B cell (primary cell): ENCODE measurements around the gene PTPN23. TPM values are rescaled to one million over a fixed set of nuclear protein-coding genes. Genes with fewer than 3 reads are reported as not detected.
"Not testable (repeated sequence)": the region's sequence is repeated elsewhere in the genome, so short reads cannot be mapped to it uniquely, and the experiment has no call there.

Source experiments
- ATAC-seq: fragments of 200-7000 bp; cut with Tn5 transposase; one replicate; pipeline ENCODE4 v1.10.0; 2021; ENCODE audit warnings: low read depth, mild to moderate bottlenecking, moderate number of reproducible peaks, moderate library complexity
- CTCF ChIA-PET: fragments of 350-600 bp; sonication (Branson Sonifier 250); formaldehyde crosslinking; loops from one replicate; lab custom pipeline; 2021; ENCODE audit warnings: antibody characterized with exemption, inconsistent platforms; lab: Charles Lee
- POLR2A ChIA-PET: fragments of 350-600 bp; sonication (Branson Sonifier 250); formaldehyde crosslinking; loops from one replicate; lab custom pipeline; 2021; ENCODE audit warnings: antibody characterized with exemption; lab: Charles Lee
- DNase-seq: peaks from one replicate; pipeline ENCODE4 v3.0.0; 2013
- H2AFZ ChIP-seq: 2 replicates; pipeline ENCODE4 v1.6.1; 2012; ENCODE audit warnings: mild to moderate bottlenecking, low read depth, low read length; ENCODE audit not compliant: insufficient read depth, poor library complexity, severe bottlenecking
- H3K27ac ChIP-seq, 2 donors: 1 replicate in 1 of 2; 2 replicates in 1 of 2; pipeline ENCODE4 v1.5.1; 2012 to 2013; ENCODE audit warnings: low read length in 2 of 2, mild to moderate bottlenecking in 2 of 2, moderate library complexity in 1 of 2
- H3K27me3 ChIP-seq, 4 experiments: fragments of 200-600 bp in 1 of 4; sonication (generic) in 1 of 4; replicated peaks in 1 of 4; 1 replicate in 2 of 4; 2 replicates in 2 of 4; pipeline versions ENCODE4 v1.6.1 to v1.7.0; 2013 to 2016; ENCODE audit warnings: low read length in 3 of 4, mild to moderate bottlenecking in 2 of 4, mixed read lengths in 1 of 4, moderate library complexity in 1 of 4; ENCODE audit not compliant: insufficient read depth in 4 of 4, control insufficient read depth in 3 of 4; ENCODE audit errors: control extremely low read depth in 1 of 4
- H3K36me3 ChIP-seq, 2 experiments: replicated peaks in 1 of 2; 1 replicate in 1 of 2; 2 replicates in 1 of 2; pipeline versions ENCODE4 v1.6.1 to v1.7.1; 2013; ENCODE audit warnings: low read length in 1 of 2; ENCODE audit not compliant: insufficient read depth in 2 of 2, control insufficient read depth in 1 of 2; ENCODE audit errors: control extremely low read depth in 1 of 2, extremely low read depth in 1 of 2
- H3K4me1 ChIP-seq, 2 donors: fragments of 200-600 bp in 1 of 2; sonication (generic) in 1 of 2; 1 replicate in 1 of 2; 2 replicates in 1 of 2; pipeline versions ENCODE4 v1.5.1 to v1.6.1; 2013 to 2017; ENCODE audit warnings: low read length in 2 of 2; ENCODE audit not compliant: control insufficient read depth in 2 of 2, insufficient read depth in 2 of 2
- H3K4me2 ChIP-seq: replicated peaks from 2 replicates; pipeline ENCODE3; 2012; ENCODE audit warnings: mild to moderate bottlenecking, low read depth, low read length; ENCODE audit not compliant: poor library complexity, severe bottlenecking
- H3K4me3 ChIP-seq, 5 experiments: fragments of 200-600 bp in 1 of 5; sonication (generic) in 1 of 5; 1 replicate in 3 of 5; 2 replicates in 2 of 5; pipeline versions ENCODE4 v1.5.1 to v1.7.0; 2011 to 2016; ENCODE audit warnings: low read length in 4 of 5, mild to moderate bottlenecking in 4 of 5, low read depth in 2 of 5, control low read depth in 1 of 5, moderate library complexity in 1 of 5; ENCODE audit not compliant: insufficient read depth in 1 of 5; ENCODE audit errors: control extremely low read depth in 1 of 5, extremely low read depth in 1 of 5
- H3K79me2 ChIP-seq: fragments of 200-600 bp; sonication (generic); one replicate; pipeline ENCODE4 v1.6.0; 2016; ENCODE audit warnings: low read length; ENCODE audit not compliant: control insufficient read depth, insufficient read depth
- H3K9ac ChIP-seq: fragments of 200-600 bp; sonication (generic); 2 replicates; pipeline ENCODE4 v1.6.1; 2017; ENCODE audit warnings: mild to moderate bottlenecking, low read length, moderate library complexity
- H3K9me3 ChIP-seq, 3 donors: one replicate each; pipeline versions ENCODE4 v1.6.1 to v1.7.1; 2013; ENCODE audit warnings: low read length in 2 of 3; ENCODE audit not compliant: control insufficient read depth in 2 of 3, insufficient read depth in 1 of 3; ENCODE audit errors: control extremely low read depth in 1 of 3
- H4K20me1 ChIP-seq: 2 replicates; pipeline ENCODE4 v1.6.0; 2012; ENCODE audit warnings: mild to moderate bottlenecking, low read length; ENCODE audit not compliant: insufficient read depth, control insufficient read depth, poor library complexity, severe bottlenecking
- H3K27ac Mint-ChIP-seq: one replicate; pipeline ENCODE4 v1.8.0; 2021; ENCODE audit warnings: mixed read lengths
- H3K27me3 Mint-ChIP-seq: one replicate; pipeline ENCODE4 v1.8.0; 2021; ENCODE audit warnings: mixed read lengths
- H3K4me1 Mint-ChIP-seq: one replicate; pipeline ENCODE4 v1.8.0; 2021; ENCODE audit warnings: mixed read lengths
- H3K4me3 Mint-ChIP-seq: one replicate; pipeline ENCODE4 v1.8.0; 2021; ENCODE audit warnings: mixed read lengths
- H3K9me3 Mint-ChIP-seq: one replicate; pipeline ENCODE4 v1.8.0; 2022; ENCODE audit warnings: mixed read lengths; ENCODE audit not compliant: insufficient read depth
- EZH2 ChIP-seq: IDR thresholded peaks from 2 replicates; pipeline ENCODE4 v1.6.1; 2012; ENCODE audit warnings: borderline replicate concordance, low read depth, mild to moderate bottlenecking, moderate library complexity, low read length; ENCODE audit not compliant: insufficient read depth, poor library complexity, severe bottlenecking
- WGBS: methylation state at CpG from one replicate; pipeline ENCODE4 v1.1.5; 2013; ENCODE audit warnings: missing lambda C conversion rate; ENCODE audit not compliant: insufficient coverage; 5-methylcytosine and 5-hydroxymethylcytosine counted together
- intact Hi-C: fragments of 100-400 bp; cut with micrococcal nuclease; formaldehyde crosslinking; loops from one replicate; pipeline ENCODE4 v1.10.0; 2022
- polyA plus RNA-seq: library from polyadenylated mRNA; depleted of rRNA; stranded (reverse); fragments of >200 nt; gene quantifications from 2 replicates; pipeline ENCODE4 v1.2.3, GENCODE V29; 2012
- total RNA-seq, 2 donors: library from RNA; stranded (reverse); fragments of 120-200 nt in 1 of 2; gene quantifications; 1 replicate in 1 of 2; 2 replicates in 1 of 2; pipeline versions ENCODE4 v1.2.3 to v1.2.4, GENCODE V29; 2013 to 2022
- TF ChIP-seq, protein P1 (sequence below): fragments of 200-600 bp; IDR thresholded peaks from one replicate; pipeline ENCODE4 v1.8.0; 2022; ENCODE audit warnings: antibody characterized with exemption, mild to moderate bottlenecking

Gene PTPN23
- total and polyA plus RNA-seq, 2 donors (not counting 1 experiment from before 2014, with no cell fraction given) = 21.3 to 68.8 TPM

DNA sequence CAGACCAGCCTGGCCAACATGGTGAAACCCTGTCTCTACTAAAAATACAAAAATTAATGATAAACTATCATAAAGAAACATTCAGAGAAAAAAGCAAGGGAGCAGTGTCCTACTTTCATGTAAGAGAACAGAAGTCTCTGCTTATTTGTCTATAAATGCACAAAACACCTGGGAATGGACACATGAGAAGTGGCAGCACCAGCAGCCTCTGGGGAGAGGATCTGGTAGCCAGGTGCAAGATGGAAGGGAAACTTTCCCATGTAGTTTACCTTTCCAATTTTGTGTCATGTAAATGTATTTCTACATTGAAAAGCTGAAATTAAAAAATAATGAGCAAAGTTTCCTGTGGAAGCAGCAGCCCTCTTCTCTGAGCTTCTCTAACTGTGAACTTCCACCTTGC is 76.2 kb downstream of the PTPN23 start:
- Histone ChIP-seq H3K36me3 (no peaks in the 10 kb centered on the region), H4K20me1 (peaks cover 56% of the 10 kb centered on the region), H3K9ac (no peak overlapping the region), H3K9me3 (peaks cover 0 to 17% (median 1%) of the 10 kb centered on the region in 3 donors), H3K27me3 (no peaks in the 10 kb centered on the region), H3K4me1 (no peaks in the 10 kb centered on the region), H3K79me2 (peaks cover 77% of the 10 kb centered on the region), H3K4me2 (no peak overlapping the region), H2AFZ (no peak overlapping the region), H3K4me3 (no peak overlapping the region), H3K27ac (no peak overlapping the region)
- Mint-ChIP-seq H3K4me1 (peaks cover 15% of the 10 kb centered on the region), H3K27me3 (no peaks in the 10 kb centered on the region), H3K9me3 (peaks cover 7% of the 10 kb centered on the region), H3K27ac (no peak overlapping the region), H3K4me3 (no peak overlapping the region)
- TF ChIP-seq EZH2 = no peak
- TF ChIP-seq, protein P1, sequence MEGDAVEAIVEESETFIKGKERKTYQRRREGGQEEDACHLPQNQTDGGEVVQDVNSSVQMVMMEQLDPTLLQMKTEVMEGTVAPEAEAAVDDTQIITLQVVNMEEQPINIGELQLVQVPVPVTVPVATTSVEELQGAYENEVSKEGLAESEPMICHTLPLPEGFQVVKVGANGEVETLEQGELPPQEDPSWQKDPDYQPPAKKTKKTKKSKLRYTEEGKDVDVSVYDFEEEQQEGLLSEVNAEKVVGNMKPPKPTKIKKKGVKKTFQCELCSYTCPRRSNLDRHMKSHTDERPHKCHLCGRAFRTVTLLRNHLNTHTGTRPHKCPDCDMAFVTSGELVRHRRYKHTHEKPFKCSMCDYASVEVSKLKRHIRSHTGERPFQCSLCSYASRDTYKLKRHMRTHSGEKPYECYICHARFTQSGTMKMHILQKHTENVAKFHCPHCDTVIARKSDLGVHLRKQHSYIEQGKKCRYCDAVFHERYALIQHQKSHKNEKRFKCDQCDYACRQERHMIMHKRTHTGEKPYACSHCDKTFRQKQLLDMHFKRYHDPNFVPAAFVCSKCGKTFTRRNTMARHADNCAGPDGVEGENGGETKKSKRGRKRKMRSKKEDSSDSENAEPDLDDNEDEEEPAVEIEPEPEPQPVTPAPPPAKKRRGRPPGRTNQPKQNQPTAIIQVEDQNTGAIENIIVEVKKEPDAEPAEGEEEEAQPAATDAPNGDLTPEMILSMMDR = no peak
- no peak for ATAC-seq
- ChIA-PET POLR2A (no interaction called here), CTCF (no interaction called here)
- intact Hi-C loops = no loop called here
- no peak for DNase-seq

DNA sequence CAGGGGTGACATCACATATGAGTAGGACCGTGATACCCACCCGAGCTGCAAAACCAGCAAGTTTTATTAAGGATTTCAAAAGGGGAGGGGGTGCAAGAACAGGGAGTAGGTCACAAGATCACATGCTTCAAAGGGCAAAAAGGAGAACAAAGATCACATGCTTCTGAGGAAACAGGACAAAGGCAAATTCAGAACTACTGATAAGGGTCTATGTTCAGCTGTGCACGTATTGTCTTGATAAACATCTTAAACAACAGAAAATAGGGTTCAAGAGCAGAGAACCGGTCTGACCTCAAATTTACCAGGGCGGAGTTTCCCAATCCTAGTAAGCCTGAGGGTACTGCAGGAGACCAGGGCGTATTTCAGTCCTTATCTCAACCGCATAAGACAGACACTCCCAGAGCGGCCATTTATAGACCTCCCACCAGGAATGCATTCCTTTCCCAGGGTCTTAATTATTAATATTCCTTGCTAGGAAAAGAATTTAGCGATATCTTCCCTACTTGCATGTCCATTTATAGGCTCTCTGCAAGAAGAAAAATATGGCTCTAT is 78.8 kb downstream of the PTPN23 start:
- H3K27ac ChIP-seq, H3K27ac Mint-ChIP-seq, H3K4me1 ChIP-seq, H3K9ac ChIP-seq, H3K27me3 Mint-ChIP-seq, CTCF ChIA-PET, H3K36me3 ChIP-seq, H3K9me3 Mint-ChIP-seq, H3K4me3 ChIP-seq, H3K27me3 ChIP-seq, intact Hi-C loops, ATAC-seq, H3K4me3 Mint-ChIP-seq, H3K4me2 ChIP-seq, H2AFZ ChIP-seq, DNase-seq, POLR2A ChIA-PET: not testable (repeated sequence)
- Histone ChIP-seq H4K20me1 (peaks cover 57% of the 10 kb centered on the region), H3K79me2 (peaks cover 77% of the 10 kb centered on the region), H3K9me3 (peaks cover 0 to 17% (median 1%) of the 10 kb centered on the region in 3 donors)
- 86% methylated on average over 4 of the region's 9 CpGs for WGBS
- peaks cover 23% of the 10 kb centered on the region for H3K4me1 Mint-ChIP-seq

Other genes starting within 250 kb of the PTPN23 start
- gene SETD2, start 216.9 kb upstream of the PTPN23 start, total RNA-seq = 91.4 and 98.9 TPM in 2 replicates
- gene SETD2, start 216.9 kb upstream of the PTPN23 start, polyA plus RNA-seq = 22.6 and 32.9 TPM in 2 replicates
- gene KIF9, start 98.2 kb upstream of the PTPN23 start, total RNA-seq = 1.3 and 3.0 TPM in 2 replicates
- 3.8 and 6.4 TPM in 2 replicates for gene KIF9, start 98.2 kb upstream of the PTPN23 start, polyA plus RNA-seq
- gene KLHL18, start 98.1 kb upstream of the PTPN23 start, total RNA-seq = 30.9 and 33.0 TPM in 2 replicates
- 34.5 and 50.8 TPM in 2 replicates for gene KLHL18, start 98.1 kb upstream of the PTPN23 start, polyA plus RNA-seq
- 100.0 and 113 TPM in 2 replicates for gene SCAP, start 94.9 kb downstream of the PTPN23 start, total RNA-seq
- gene SCAP, start 94.9 kb downstream of the PTPN23 start, polyA plus RNA-seq = 44.0 and 55.8 TPM in 2 replicates
- 32.0 and 36.7 TPM in 2 replicates for gene ELP6, start 132.7 kb downstream of the PTPN23 start, total RNA-seq
- gene ELP6, start 132.7 kb downstream of the PTPN23 start, polyA plus RNA-seq = 20.6 and 29.4 TPM in 2 replicates
- gene CSPG5, start 197.8 kb downstream of the PTPN23 start, total RNA-seq = 0.68 and 0.99 TPM in 2 replicates
- gene CSPG5, start 197.8 kb downstream of the PTPN23 start, polyA plus RNA-seq = 0.04 and 0.06 TPM in 2 replicates